Body of pancreas (tissue), 4 donors: ENCODE results near the gene POLR1E. TPM values are rescaled to one million over a fixed set of nuclear protein-coding genes. Genes with fewer than 3 reads are reported as not detected.
"Not testable (repeated sequence)": the region's sequence is repeated elsewhere in the genome, so short reads cannot be mapped to it uniquely, and the experiment has no call there.

Source experiments
- ATAC-seq: fragments of 150-250 bp; one replicate; pipeline ENCODE4 v1.9.1; 2016
- DNase-seq, 4 donors: peaks; one replicate each; pipeline ENCODE4 v3.0.0-alpha.2; 2019
- H3K27ac ChIP-seq, 4 donors: fragments of 200-600 bp; sonication (generic); 1 replicate in 3 of 4; 2 replicates in 1 of 4; pipeline versions ENCODE4 v1.5.1 to v1.6.1; 2016 to 2019; ENCODE audit warnings: mild to moderate bottlenecking in 1 of 4, mixed read lengths in 1 of 4, moderate library complexity in 1 of 4
- H3K27me3 ChIP-seq, 2 donors: fragments of 200-600 bp; sonication (generic); one replicate each; pipeline ENCODE4 v1.6.0; 2016; ENCODE audit warnings: mild to moderate bottlenecking in 1 of 2
- H3K36me3 ChIP-seq, 2 donors: fragments of 200-600 bp; sonication (generic); replicated peaks in 1 of 2; 2 replicates each; pipeline ENCODE4 v1.5.1; 2016; ENCODE audit warnings: low read depth in 2 of 2; ENCODE audit not compliant: insufficient read depth in 1 of 2
- H3K4me1 ChIP-seq: fragments of 200-600 bp; sonication (generic); one replicate; pipeline ENCODE4 v1.6.0; 2016
- H3K4me3 ChIP-seq, 2 donors: fragments of 200-600 bp; sonication (generic); 1 replicate in 1 of 2; 2 replicates in 1 of 2; pipeline ENCODE4 v1.5.1; 2016 to 2019
- H3K9me3 ChIP-seq, 3 donors: fragments of 200-600 bp; sonication (generic); 1 replicate in 2 of 3; 2 replicates in 1 of 3; pipeline ENCODE4 v1.5.1; 2016
- POLR2A ChIP-seq, 3 donors: fragments of 450-650 bp; IDR thresholded peaks; one replicate each; pipeline ENCODE4 v1.6.1; 2016; ENCODE audit warnings: antibody characterized with exemption in 3 of 3, mild to moderate bottlenecking in 2 of 3
- WGBS, 2 donors: methylation state at CpG; one replicate each; pipeline ENCODE4 v1.1.5; 2017; 5-methylcytosine and 5-hydroxymethylcytosine counted together
- intact Hi-C: fragments of 100-400 bp; cut with DNase I; formaldehyde crosslinking; loops from one replicate; pipeline ENCODE4 v1.15.1; 2023
- total RNA-seq, 2 donors: library from RNA; depleted of rRNA; stranded (reverse); fragments of >200 nt; gene quantifications; one replicate each; pipeline ENCODE4 v1.1.0, GENCODE V29; 2016
- TF ChIP-seq, protein P1 (sequence below), 7 experiments: fragments of 450-650 bp in 4 of 7; fragments of 200-600 bp in 3 of 7; sonication (generic) in 3 of 7; IDR thresholded peaks; one replicate each; pipeline ENCODE4 v1.5.1; 2016 to 2019; ENCODE audit warnings: antibody characterized with exemption in 7 of 7

The POLR1E gene
- total RNA-seq, 2 donors from 2014 or later = 9.6 to 15.0 TPM

GRCh38 chr9:37508135-37508833 is 22.5 kb downstream of the POLR1E start:
- intact Hi-C loops = no loop called here
- H3K36me3 ChIP-seq = no peaks in the 10 kb centered on the region
- no peak for DNase-seq
- no peak for ATAC-seq
- H3K4me3 ChIP-seq = no peak overlapping the region
- H3K4me1 ChIP-seq = no peaks in the 10 kb centered on the region
- H3K27ac ChIP-seq = no peak overlapping the region
- WGBS, 2 donors = 84 to 95% methylated on average over 4 to 5 of the region's 5 CpGs
- H3K27me3 ChIP-seq = no peaks in the 10 kb centered on the region
- no peak for TF ChIP-seq POLR2A (IDR thresholded peaks at IDR 0.05)
- TF ChIP-seq, protein P1, sequence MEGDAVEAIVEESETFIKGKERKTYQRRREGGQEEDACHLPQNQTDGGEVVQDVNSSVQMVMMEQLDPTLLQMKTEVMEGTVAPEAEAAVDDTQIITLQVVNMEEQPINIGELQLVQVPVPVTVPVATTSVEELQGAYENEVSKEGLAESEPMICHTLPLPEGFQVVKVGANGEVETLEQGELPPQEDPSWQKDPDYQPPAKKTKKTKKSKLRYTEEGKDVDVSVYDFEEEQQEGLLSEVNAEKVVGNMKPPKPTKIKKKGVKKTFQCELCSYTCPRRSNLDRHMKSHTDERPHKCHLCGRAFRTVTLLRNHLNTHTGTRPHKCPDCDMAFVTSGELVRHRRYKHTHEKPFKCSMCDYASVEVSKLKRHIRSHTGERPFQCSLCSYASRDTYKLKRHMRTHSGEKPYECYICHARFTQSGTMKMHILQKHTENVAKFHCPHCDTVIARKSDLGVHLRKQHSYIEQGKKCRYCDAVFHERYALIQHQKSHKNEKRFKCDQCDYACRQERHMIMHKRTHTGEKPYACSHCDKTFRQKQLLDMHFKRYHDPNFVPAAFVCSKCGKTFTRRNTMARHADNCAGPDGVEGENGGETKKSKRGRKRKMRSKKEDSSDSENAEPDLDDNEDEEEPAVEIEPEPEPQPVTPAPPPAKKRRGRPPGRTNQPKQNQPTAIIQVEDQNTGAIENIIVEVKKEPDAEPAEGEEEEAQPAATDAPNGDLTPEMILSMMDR (IDR thresholded peaks at IDR 0.05) = no peak
- H3K9me3 ChIP-seq = no peaks in the 10 kb centered on the region

DNA sequence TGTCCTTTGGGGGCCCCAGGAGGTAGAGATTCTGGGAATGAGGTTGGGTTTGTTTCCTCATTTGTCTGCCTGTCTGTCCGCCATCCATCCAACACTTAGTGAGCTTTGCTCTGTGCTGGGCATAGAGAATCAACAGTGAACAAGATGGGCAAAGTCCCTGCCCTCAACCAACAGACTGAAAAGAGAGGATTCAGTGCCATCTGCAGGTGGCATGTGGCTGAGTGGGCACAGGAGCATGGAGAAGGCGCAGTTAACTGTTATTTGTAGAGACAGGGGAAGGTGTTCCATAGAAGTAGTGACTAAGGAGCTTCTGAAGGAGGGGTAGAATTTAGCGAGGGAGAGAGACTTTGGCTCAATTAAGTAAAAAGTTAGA is 23.1 kb downstream of the POLR1E start:
- Histone ChIP-seq H3K9me3 (no peaks in the 10 kb centered on the region), H3K36me3 (no peaks in the 10 kb centered on the region), H3K4me3 (no peak overlapping the region), H3K4me1 (no peaks in the 10 kb centered on the region), H3K27ac (no peak overlapping the region), H3K27me3 (no peaks in the 10 kb centered on the region)
- intact Hi-C loops = no loop called here
- no peak for TF ChIP-seq POLR2A (IDR thresholded peaks at IDR 0.05)
- TF ChIP-seq, protein P1 (IDR thresholded peaks at IDR 0.05) = peak in 1 of 7 experiments; percentile 16
- DNase-seq (no peak), ATAC-seq (no peak)
- WGBS, 2 donors = 90 to 93% methylated on average over 3 of the region's 3 CpGs

DNA sequence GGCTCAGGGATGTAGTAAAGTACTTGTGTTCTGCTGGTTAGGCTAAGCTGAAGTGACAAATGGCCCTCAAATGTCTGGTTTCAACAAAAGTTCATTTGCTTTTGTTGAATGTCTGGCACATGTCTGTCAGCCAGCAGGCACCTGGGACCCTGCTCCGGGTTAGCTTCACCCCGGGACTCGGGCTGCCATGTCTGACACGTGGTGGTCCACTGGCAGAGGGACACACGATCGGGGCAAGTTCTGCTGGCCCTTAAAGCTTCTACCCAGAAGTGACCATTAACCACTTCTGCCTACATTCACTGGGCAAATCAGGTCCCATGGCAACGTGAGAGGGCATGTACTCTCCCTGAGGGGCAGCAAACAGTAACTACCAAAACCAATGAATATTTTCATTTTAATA is 23.8 kb downstream of the POLR1E start:
- intact Hi-C loops = no loop called here
- 87 to 96% methylated on average over 7 of the region's 7 CpGs for WGBS, 2 donors
- H3K27me3 ChIP-seq = no peaks in the 10 kb centered on the region
- H3K9me3 ChIP-seq = no peaks in the 10 kb centered on the region
- TF ChIP-seq, protein P1 (IDR thresholded peaks at IDR 0.05) = no peak
- no peak for TF ChIP-seq POLR2A (IDR thresholded peaks at IDR 0.05)
- no peak overlapping the region for H3K27ac ChIP-seq
- no peaks in the 10 kb centered on the region for H3K4me1 ChIP-seq
- DNase-seq = no peak
- no peak overlapping the region for H3K4me3 ChIP-seq
- no peaks in the 10 kb centered on the region for H3K36me3 ChIP-seq
- ATAC-seq = no peak

DNA sequence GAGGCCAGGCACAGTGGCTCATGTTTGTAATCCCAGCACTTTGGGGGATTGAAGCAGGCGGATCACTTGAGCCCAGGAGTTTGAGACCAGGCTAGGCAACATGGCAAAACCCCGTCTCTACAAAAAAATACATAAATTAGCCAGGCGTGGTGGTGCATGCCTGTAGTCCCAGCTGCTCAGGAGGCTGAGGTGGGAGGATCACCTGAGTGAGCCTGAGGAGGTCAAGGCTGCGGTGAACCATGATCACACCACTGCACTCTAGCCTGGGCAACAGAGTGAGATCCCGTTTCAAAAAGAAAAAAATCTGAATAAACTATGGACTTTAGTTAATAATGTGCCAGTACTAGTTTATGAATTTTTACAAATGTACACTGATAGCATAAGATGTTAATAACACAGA is 24.3 kb downstream of the POLR1E start:
- DNase-seq, H3K4me3 ChIP-seq, H3K9me3 ChIP-seq, H3K27me3 ChIP-seq, ATAC-seq, H3K36me3 ChIP-seq, H3K27ac ChIP-seq, H3K4me1 ChIP-seq, intact Hi-C loops: not testable (repeated sequence)
- WGBS, 2 donors = 77% methylated on average over 5 of the region's 5 CpGs

DNA sequence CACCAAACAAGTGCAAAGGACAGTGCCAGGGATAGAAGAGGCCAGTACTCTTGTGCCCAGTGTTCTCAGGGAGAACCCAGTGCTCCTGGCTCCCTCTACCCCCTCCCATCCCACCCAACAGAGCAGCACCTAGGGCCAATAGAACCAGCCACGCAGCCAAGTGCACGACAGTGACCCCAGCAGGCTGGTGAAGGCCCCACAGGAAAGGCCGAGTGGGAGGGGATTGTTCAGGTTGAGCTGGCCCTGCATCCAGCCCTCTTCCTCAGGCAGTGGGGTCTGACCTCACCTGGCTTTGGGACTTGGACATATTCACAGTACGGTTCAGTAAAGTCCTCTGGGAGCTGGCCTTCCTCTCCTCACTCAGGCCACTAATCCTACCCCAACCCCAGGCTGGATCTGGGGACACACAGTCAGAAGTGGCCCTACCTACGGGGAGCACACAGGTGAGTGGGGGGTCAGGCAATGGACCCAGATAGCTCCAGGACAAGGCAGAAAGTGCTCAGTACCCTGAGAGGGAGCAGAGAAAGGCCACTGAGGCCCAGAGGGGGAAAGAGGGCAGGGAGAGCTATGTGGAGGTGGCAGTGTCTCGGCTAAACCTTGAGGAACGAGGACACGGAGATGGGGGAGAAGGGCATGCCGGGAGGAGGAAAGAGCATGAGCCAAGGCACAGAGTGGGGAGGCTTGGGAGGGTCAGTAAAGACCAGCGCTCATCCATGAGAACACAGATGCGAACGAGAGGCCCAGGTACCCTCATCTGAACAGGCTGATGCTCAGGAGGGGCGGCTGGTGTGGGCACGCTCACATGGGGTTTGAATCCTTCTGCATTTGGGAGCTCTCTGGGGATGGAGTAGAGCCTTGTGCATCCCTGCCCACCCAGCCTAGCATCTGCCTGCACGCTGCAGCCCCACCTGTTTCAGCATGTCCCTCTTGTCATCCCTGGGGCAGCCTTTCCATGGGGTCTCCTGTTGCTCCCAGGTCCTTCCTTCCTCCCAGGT is 25.6 kb downstream of the POLR1E start:
- DNase-seq (no peak), ATAC-seq (no peak)
- intact Hi-C loops = no loop called here

More for the DNA sequence above, 25.6 kb downstream of the POLR1E start:
- Histone ChIP-seq H3K4me1 (no peaks in the 10 kb centered on the region), H3K27me3 (no peaks in the 10 kb centered on the region), H3K36me3 (no peaks in the 10 kb centered on the region), H3K9me3 (no peaks in the 10 kb centered on the region), H3K4me3 (no peak overlapping the region), H3K27ac (no peak overlapping the region)
- 82 to 91% methylated on average over 9 to 15 of the region's 15 CpGs for WGBS, 2 donors
- no peak for TF ChIP-seq POLR2A (IDR thresholded peaks at IDR 0.05)
- TF ChIP-seq, protein P1 (IDR thresholded peaks at IDR 0.05) = no peak
